HepG2 (cell line): ENCODE measurements around the gene DDX49. TPM values are rescaled to one million over a fixed set of nuclear protein-coding genes. Genes with fewer than 3 reads are reported as not detected.
A peak's percentile ranks its signal among the peaks of the same experiment; 100 is the strongest.

Source experiments
- ATF7-NPFF ChIP-seq: sonication (generic); formaldehyde crosslinking; IDR thresholded peaks from 2 replicates; pipeline ENCODE4 v1.8.1; 2023; ENCODE audit warnings: mild to moderate bottlenecking, low read depth, missing genetic modification reagents, moderate library complexity
- CBX5 ChIP-seq: sonication (generic); formaldehyde crosslinking; IDR thresholded peaks from 2 replicates; pipeline ENCODE4 v1.4.0; 2020; ENCODE audit warnings: missing genetic modification reagents, borderline replicate concordance
- HNF4A ChIP-seq: sonication (generic); formaldehyde crosslinking; IDR thresholded peaks from 2 replicates; pipeline ENCODE4 v1.4.0; 2020; ENCODE audit warnings: missing genetic modification reagents
- NONO ChIP-seq, 2 experiments: fragments of 450-650 bp in 1 of 2; sonication (generic) in 1 of 2; formaldehyde crosslinking in 1 of 2; IDR thresholded peaks in 1 of 2; conservative IDR thresholded peaks in 1 of 2; 2 replicates each; pipeline versions ENCODE4 v1.6.1 to v1.8.0; 2017 to 2022; ENCODE audit warnings: mild to moderate bottlenecking in 1 of 2, missing genetic modification reagents in 1 of 2, moderate library complexity in 1 of 2
- NR2F2 ChIP-seq: IDR thresholded peaks from 2 replicates; pipeline ENCODE4 v1.6.1; 2012; ENCODE audit warnings: low read depth, inconsistent platforms, borderline replicate concordance
- NRL ChIP-seq: sonication (generic); formaldehyde crosslinking; IDR thresholded peaks from 2 replicates; pipeline ENCODE4 v1.5.0; 2020; ENCODE audit warnings: missing genetic modification reagents, mild to moderate bottlenecking, moderate library complexity, borderline replicate concordance
- RBM39 ChIP-seq: fragments of 200-400 bp; formaldehyde crosslinking; IDR thresholded peaks from one replicate; pipeline ENCODE4 v1.6.1; 2018; ENCODE audit warnings: antibody characterized with exemption, mild to moderate bottlenecking, low read depth, low read length; ENCODE audit not compliant: poor library complexity, severe bottlenecking
- ZNF354B ChIP-seq: sonication (generic); formaldehyde crosslinking; IDR thresholded peaks from 2 replicates; pipeline ENCODE4 v1.8.0; 2022; ENCODE audit warnings: mild to moderate bottlenecking, missing genetic modification reagents
- polyA plus RNA-seq, 8 experiments: library from polyadenylated mRNA; depleted of rRNA in 3 of 8; stranded (reverse) in 7 of 8; unstranded in 1 of 8; fragments of >200 nt; fragmentation: Illumina TruSeq in 4 of 8; extraction: Trizol in 4 of 8; gene quantifications; 2 replicates each; pipeline versions ENCODE4 v1.2.1 to v1.2.3, GENCODE V29; 2011 to 2016; ENCODE audit warnings: low read depth in 4 of 8, missing spikeins in 1 of 8, mixed read lengths in 1 of 8; ENCODE audit not compliant: insufficient read depth in 1 of 8
- total RNA-seq, 5 experiments: library from RNA; depleted of rRNA; stranded (reverse); fragments of >200 nt; fragmentation: Illumina TruSeq; extraction: Trizol; gene quantifications; 2 replicates each; pipeline ENCODE4 v1.2.3, GENCODE V29; 2016; ENCODE audit warnings: low read depth in 1 of 5
- TF ChIP-seq, protein P1 (sequence below): IDR thresholded peaks from 2 replicates; pipeline ENCODE4 v1.4.0; 2020; ENCODE audit warnings: mild to moderate bottlenecking, missing genetic modification reagents
- TF ChIP-seq, protein P2 (sequence below): sonication (generic); formaldehyde crosslinking; IDR thresholded peaks from 2 replicates; pipeline ENCODE4 v1.9.0; 2022; ENCODE audit warnings: missing genetic modification reagents, mild to moderate bottlenecking, borderline replicate concordance

Gene DDX49
- total and polyA plus RNA-seq, 2 of the 13 experiments (the other 11 are each of a cell fraction or from before 2014, with no cell fraction given) = 27.0 to 46.2 TPM

DNA sequence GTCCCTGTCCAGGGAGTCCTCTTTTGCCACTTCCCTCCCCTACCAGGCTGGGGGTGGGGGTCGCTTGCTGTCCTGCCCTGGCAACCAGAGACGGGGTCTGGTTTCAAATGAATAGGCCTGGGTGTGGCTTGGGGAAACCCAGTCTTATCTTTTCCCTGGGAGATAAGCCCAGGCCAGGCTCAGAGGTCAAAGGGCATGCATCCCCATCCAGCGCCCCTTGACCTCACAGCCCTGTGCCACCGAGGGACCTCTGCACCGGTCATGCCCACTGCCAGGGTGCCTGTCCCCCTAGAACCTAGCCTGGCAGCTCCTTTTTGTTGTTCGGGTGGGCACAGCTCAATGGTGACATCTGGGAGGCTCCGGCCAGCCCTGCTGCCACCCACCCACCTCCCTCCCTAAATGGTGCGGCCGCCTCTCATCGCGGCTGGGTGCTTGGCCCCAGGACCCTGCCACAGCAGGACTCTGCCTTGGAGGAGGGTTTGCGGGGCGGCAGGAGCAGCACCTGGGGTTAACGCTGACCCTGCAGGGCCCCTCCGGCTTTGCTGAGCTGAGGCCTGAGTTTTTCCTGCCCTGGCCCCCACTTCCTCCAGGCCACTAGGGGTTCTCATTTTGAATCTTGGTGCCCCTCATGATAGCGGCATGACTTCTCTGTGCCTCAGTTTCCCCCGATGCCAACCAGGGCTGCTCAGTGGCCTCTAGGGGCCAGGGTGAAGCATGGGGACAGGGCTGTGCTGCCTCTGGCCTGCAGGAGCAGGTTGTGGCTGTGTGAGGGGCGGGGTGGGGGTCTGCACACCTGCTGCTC lies 20.7 kb upstream of the DDX49 start (continued):
- TF ChIP-seq, protein P1, sequence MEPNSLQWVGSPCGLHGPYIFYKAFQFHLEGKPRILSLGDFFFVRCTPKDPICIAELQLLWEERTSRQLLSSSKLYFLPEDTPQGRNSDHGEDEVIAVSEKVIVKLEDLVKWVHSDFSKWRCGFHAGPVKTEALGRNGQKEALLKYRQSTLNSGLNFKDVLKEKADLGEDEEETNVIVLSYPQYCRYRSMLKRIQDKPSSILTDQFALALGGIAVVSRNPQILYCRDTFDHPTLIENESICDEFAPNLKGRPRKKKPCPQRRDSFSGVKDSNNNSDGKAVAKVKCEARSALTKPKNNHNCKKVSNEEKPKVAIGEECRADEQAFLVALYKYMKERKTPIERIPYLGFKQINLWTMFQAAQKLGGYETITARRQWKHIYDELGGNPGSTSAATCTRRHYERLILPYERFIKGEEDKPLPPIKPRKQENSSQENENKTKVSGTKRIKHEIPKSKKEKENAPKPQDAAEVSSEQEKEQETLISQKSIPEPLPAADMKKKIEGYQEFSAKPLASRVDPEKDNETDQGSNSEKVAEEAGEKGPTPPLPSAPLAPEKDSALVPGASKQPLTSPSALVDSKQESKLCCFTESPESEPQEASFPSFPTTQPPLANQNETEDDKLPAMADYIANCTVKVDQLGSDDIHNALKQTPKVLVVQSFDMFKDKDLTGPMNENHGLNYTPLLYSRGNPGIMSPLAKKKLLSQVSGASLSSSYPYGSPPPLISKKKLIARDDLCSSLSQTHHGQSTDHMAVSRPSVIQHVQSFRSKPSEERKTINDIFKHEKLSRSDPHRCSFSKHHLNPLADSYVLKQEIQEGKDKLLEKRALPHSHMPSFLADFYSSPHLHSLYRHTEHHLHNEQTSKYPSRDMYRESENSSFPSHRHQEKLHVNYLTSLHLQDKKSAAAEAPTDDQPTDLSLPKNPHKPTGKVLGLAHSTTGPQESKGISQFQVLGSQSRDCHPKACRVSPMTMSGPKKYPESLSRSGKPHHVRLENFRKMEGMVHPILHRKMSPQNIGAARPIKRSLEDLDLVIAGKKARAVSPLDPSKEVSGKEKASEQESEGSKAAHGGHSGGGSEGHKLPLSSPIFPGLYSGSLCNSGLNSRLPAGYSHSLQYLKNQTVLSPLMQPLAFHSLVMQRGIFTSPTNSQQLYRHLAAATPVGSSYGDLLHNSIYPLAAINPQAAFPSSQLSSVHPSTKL = no peak
- TF ChIP-seq NONO (IDR thresholded peaks at IDR 0.05) (no peak), NONO (CRISPR knock-in tag; conservative IDR thresholded peaks at IDR 0.05) (no peak), NR2F2 (peak; percentile 62), RBM39 (peak; percentile 48), CBX5 (CRISPR knock-in tag) (no peak), ATF7-NPFF (no peak), HNF4A (CRISPR knock-in tag) (peak; percentile 68; the same call in 1 of the 2 replicates), NRL (0 out of 2 replicates have a peak, but pooled peaks have one; percentile 43), ZNF354B (CRISPR knock-in tag) (no peak)
- TF ChIP-seq, protein P2, sequence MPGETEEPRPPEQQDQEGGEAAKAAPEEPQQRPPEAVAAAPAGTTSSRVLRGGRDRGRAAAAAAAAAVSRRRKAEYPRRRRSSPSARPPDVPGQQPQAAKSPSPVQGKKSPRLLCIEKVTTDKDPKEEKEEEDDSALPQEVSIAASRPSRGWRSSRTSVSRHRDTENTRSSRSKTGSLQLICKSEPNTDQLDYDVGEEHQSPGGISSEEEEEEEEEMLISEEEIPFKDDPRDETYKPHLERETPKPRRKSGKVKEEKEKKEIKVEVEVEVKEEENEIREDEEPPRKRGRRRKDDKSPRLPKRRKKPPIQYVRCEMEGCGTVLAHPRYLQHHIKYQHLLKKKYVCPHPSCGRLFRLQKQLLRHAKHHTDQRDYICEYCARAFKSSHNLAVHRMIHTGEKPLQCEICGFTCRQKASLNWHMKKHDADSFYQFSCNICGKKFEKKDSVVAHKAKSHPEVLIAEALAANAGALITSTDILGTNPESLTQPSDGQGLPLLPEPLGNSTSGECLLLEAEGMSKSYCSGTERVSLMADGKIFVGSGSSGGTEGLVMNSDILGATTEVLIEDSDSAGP (CRISPR knock-in tag) = no peak
